ENCODE results near the gene UBE2I.
A peak's percentile ranks its signal among the peaks of the same experiment; 100 is the strongest.

Gene UBE2I

DNA sequence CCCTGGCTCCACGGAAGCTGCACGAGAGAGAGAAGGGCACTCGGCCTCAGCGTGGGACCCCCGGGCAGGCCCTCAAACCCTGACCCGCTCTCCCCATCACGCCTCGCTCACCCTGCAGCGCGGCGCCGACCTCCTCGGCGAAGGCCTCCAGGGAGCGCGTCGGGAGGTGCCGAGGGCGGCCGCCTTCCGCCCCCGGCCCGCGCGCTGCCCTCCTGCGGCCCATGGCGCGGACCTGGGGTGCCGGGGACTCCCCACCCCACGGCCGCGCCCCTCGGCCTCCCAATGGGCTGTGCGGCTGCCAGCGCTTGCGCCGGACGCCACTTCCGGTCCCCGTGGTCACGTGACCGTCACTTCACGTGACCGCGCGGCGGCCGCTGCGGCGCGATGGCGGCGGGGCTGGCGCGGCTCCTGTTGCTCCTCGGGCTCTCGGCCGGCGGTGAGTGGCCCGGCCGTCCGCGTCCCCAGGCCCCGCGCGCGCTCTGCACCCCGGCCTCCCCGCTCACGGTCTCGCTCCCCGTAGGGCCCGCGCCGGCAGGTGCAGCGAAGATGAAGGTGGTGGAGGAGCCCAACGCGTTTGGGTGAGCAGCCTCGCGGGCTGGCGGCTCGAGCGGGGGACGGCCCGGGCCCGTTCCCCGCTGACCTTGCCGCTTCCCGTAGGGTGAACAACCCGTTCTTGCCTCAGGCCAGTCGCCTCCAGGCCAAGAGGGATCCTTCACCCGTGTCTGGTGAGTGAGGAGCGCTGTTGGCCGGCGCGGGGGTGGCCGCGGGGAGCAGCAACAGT lies 42.3 kb downstream of the UBE2I start, which contains the start of the genes GNPTG and TSR3:
Gene GNPTG (plus strand): TSS at position 350 of the 781 bp plus-strand sequence. CDS start 35 bp downstream, at position 385.
Gene TSR3 (minus strand): TSS at position 297 of the 781 bp plus-strand sequence. CDS start 74 bp downstream, at position 223.
- Histone ChIP-seq H3K4me1 (ENCODE audit: control insufficient read depth in 2 of 2, insufficient read depth in 1 of 2, low read depth in 1 of 2, low read length in 2 of 2) (peaks cover 8 to 12% of the 10 kb centered on the region in 2 donors), H2BK5ac (ENCODE audit: low read length) (peak within 1 kb of the TSS; percentile 66), H3K14ac (ENCODE audit: low read length) (peak within 1 kb of the TSS; percentile 64), H2BK120ac (ENCODE audit: low read depth, low read length) (peak within 1 kb of the TSS; percentile 91), H3K79me1 (ENCODE audit: low read depth, low read length) (peaks cover 36% of the 10 kb centered on the region), H2BK12ac (ENCODE audit: low read length) (no peak within 1 kb of the TSS), H3K36me3 (replicated peaks in 1 of 2; ENCODE audit: control insufficient read depth in 2 of 2, insufficient read depth in 2 of 2, low read length in 2 of 2) (peaks cover 16 to 38% of the 10 kb centered on the region in 2 donors), H3K4me3 (ENCODE audit: low read length in 2 of 2) (peak within 1 kb of the TSS; percentile 93 to 95), H3K18ac (ENCODE audit: low read length) (peak within 1 kb of the TSS; percentile 97), H3K23ac (ENCODE audit: low read depth, low read length, poor library complexity) (peak within 1 kb of the TSS; percentile 89), H2AK5ac (ENCODE audit: low read depth, low read length) (peak within 1 kb of the TSS; percentile 95), H2AFZ (ENCODE audit: low read length) (peak within 1 kb of the TSS; percentile 95), H3K27ac (replicated peaks; ENCODE audit: low read length) (no peak within 1 kb of the TSS), H3K4ac (ENCODE audit: low read length) (peak within 1 kb of the TSS; percentile 84), H3K4me2 (ENCODE audit: insufficient read depth, low read length, poor library complexity, severe bottlenecking) (peak within 1 kb of the TSS; percentile 97), H4K8ac (ENCODE audit: low read depth, low read length) (peak within 1 kb of the TSS; percentile 92), H3K9me3 (replicated peaks in 1 of 2; ENCODE audit: control insufficient read depth in 2 of 2, insufficient read depth in 1 of 2, low read depth in 1 of 2, low read length in 2 of 2) (no peaks in the 10 kb centered on the region), H3K27me3 (ENCODE audit: control insufficient read depth in 3 of 3, insufficient read depth in 3 of 3, low read depth in 1 of 3, low read length in 3 of 3) (no peaks in the 10 kb centered on the region), H4K91ac (ENCODE audit: low read depth, low read length, poor library complexity) (peak within 1 kb of the TSS; percentile 30), H2BK15ac (ENCODE audit: low read length) (no peak within 1 kb of the TSS), H3K9ac (ENCODE audit: low read depth, low read length, poor library complexity) (peak within 1 kb of the TSS; percentile 100)
- DNase-seq (ENCODE audit: low spot score) = peak; percentile 89
- WGBS, 2 donors (ENCODE audit: extremely low coverage in 2 of 2, insufficient read length in 2 of 2, insufficient replicate concordance in 1 of 2) = no CpG with 5 or more reads among the region's 98 CpGs

DNA sequence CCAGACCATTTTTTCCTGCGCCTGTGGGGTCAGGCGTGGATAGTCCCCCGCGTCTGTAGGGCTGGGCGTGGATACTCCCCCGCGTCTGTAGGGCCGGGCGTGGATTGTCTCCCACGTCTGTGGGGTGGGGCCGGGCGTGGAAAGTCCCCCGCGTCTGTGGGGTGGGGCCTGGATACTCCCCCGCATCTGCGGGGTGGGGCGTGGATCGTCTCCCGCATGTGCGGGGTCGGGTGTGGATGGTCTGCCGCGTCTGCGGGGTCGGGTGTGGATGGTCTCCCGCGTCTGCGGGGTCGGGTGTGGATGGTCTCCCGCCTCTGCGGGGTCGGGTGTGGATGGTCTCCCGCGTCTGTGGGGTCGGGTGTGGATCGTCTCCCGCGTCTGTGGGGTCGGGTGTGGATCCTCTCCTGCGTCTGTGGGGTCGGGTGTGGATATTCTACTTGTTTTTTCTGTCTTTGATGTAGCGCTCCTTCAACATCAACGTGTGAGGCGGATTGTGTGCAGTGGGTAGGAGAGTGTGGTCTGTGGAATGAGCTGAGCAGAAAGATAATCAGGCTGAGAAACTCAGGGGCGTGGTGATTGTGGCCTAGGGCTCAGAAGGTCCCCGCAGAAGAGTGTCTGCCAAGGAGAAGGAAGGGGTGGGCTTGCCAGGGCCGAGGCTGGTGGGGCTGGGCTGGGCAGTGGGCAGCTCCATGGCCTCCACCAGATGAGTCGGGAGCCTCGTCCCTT lies 45.5 kb downstream of the UBE2I start:
- no peak overlapping the region for H3K4me3 ChIP-seq (ENCODE audit: low read length in 2 of 2)
- DNase-seq (ENCODE audit: low spot score) = no peak

DNA sequence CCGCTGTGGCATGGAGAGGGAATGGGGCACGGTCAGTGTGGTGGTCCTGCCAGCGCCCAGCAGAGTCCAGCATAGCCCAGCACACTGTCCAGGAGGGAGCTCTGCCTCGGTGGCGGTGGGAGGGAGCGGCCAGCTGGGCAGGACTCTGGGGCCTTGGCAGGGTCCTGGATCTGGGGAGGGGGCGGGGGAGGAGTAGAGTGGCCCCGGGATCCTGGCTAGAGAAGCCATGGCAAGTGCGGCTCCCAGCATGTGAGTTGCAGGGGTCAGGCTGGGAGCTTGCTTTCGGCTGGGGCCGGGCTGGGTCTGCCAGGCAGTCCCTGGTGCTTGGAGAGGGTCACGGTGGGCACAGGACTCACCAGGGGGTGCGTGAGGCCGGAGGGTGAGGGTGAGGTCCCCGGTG lies 46.2 kb downstream of the UBE2I start:
- no CpG with 5 or more reads among the region's 15 CpGs for WGBS, 2 donors (ENCODE audit: extremely low coverage in 2 of 2, insufficient read length in 2 of 2, insufficient replicate concordance in 1 of 2)
- H4K91ac ChIP-seq (ENCODE audit: low read depth, low read length, poor library complexity) = no peak overlapping the region

More for the DNA sequence above, 45.5 kb downstream of the UBE2I start:
- H2BK5ac ChIP-seq (ENCODE audit: low read length) = peak overlapping the region; percentile 53
- no peak overlapping the region for H3K9ac ChIP-seq (ENCODE audit: low read depth, low read length, poor library complexity)
- no peak overlapping the region for H2BK15ac ChIP-seq (ENCODE audit: low read length)
- H3K79me1 ChIP-seq (ENCODE audit: low read depth, low read length) = peaks cover 36% of the 10 kb centered on the region
- WGBS, 2 donors (ENCODE audit: extremely low coverage in 2 of 2, insufficient read length in 2 of 2, insufficient replicate concordance in 1 of 2) = no CpG with 5 or more reads among the region's 49 CpGs
- H3K36me3 ChIP-seq (replicated peaks in 1 of 2; ENCODE audit: control insufficient read depth in 2 of 2, insufficient read depth in 2 of 2, low read length in 2 of 2) = peaks cover 5 to 11% of the 10 kb centered on the region in 2 donors
- no peak overlapping the region for H2BK120ac ChIP-seq (ENCODE audit: low read depth, low read length)
- peaks cover 8 to 12% of the 10 kb centered on the region in 2 donors for H3K4me1 ChIP-seq (ENCODE audit: control insufficient read depth in 2 of 2, insufficient read depth in 1 of 2, low read depth in 1 of 2, low read length in 2 of 2)
- H4K91ac ChIP-seq (ENCODE audit: low read depth, low read length, poor library complexity) = no peak overlapping the region
- no peak overlapping the region for H3K4ac ChIP-seq (ENCODE audit: low read length)
- H3K18ac ChIP-seq (ENCODE audit: low read length) = no peak overlapping the region
- H2BK12ac ChIP-seq (ENCODE audit: low read length) = no peak overlapping the region
- H3K4me2 ChIP-seq (ENCODE audit: insufficient read depth, low read length, poor library complexity, severe bottlenecking) = no peak overlapping the region
- H3K27ac ChIP-seq (replicated peaks; ENCODE audit: low read length) = no peak overlapping the region
- H3K27me3 ChIP-seq (ENCODE audit: control insufficient read depth in 3 of 3, insufficient read depth in 3 of 3, low read depth in 1 of 3, low read length in 3 of 3) = no peaks in the 10 kb centered on the region
- no peak overlapping the region for H2AK5ac ChIP-seq (ENCODE audit: low read depth, low read length)
- peak overlapping the region; percentile 55 for H3K23ac ChIP-seq (ENCODE audit: low read depth, low read length, poor library complexity)
- no peak overlapping the region for H4K8ac ChIP-seq (ENCODE audit: low read depth, low read length)
- no peak overlapping the region for H3K14ac ChIP-seq (ENCODE audit: low read length)
- no peak overlapping the region for H2AFZ ChIP-seq (ENCODE audit: low read length)
- no peaks in the 10 kb centered on the region for H3K9me3 ChIP-seq (replicated peaks in 1 of 2; ENCODE audit: control insufficient read depth in 2 of 2, insufficient read depth in 1 of 2, low read depth in 1 of 2, low read length in 2 of 2)

More for the DNA sequence above, 46.2 kb downstream of the UBE2I start:
- H3K27me3 ChIP-seq (ENCODE audit: control insufficient read depth in 3 of 3, insufficient read depth in 3 of 3, low read depth in 1 of 3, low read length in 3 of 3) = no peaks in the 10 kb centered on the region
- H4K8ac ChIP-seq (ENCODE audit: low read depth, low read length) = no peak overlapping the region
- H3K4ac ChIP-seq (ENCODE audit: low read length) = no peak overlapping the region
- peaks cover 8 to 10% of the 10 kb centered on the region in 2 donors for H3K4me1 ChIP-seq (ENCODE audit: control insufficient read depth in 2 of 2, insufficient read depth in 1 of 2, low read depth in 1 of 2, low read length in 2 of 2)
- peak overlapping the region; percentile 53 for H2BK5ac ChIP-seq (ENCODE audit: low read length)
- peaks cover 1 to 7% of the 10 kb centered on the region in 2 donors for H3K36me3 ChIP-seq (replicated peaks in 1 of 2; ENCODE audit: control insufficient read depth in 2 of 2, insufficient read depth in 2 of 2, low read length in 2 of 2)
- H2AFZ ChIP-seq (ENCODE audit: low read length) = no peak overlapping the region
- no peak overlapping the region for H2BK15ac ChIP-seq (ENCODE audit: low read length)
- H3K79me1 ChIP-seq (ENCODE audit: low read depth, low read length) = peaks cover 36% of the 10 kb centered on the region
- H3K4me3 ChIP-seq (ENCODE audit: low read length in 2 of 2) = no peak overlapping the region
- H2BK120ac ChIP-seq (ENCODE audit: low read depth, low read length) = no peak overlapping the region
- H2AK5ac ChIP-seq (ENCODE audit: low read depth, low read length) = no peak overlapping the region
- peak overlapping the region; percentile 28 for H3K18ac ChIP-seq (ENCODE audit: low read length)
- no peak for DNase-seq (ENCODE audit: low spot score)
- peak overlapping the region; percentile 56 for H3K14ac ChIP-seq (ENCODE audit: low read length)
- H3K9ac ChIP-seq (ENCODE audit: low read depth, low read length, poor library complexity) = no peak overlapping the region
- no peaks in the 10 kb centered on the region for H3K9me3 ChIP-seq (replicated peaks in 1 of 2; ENCODE audit: control insufficient read depth in 2 of 2, insufficient read depth in 1 of 2, low read depth in 1 of 2, low read length in 2 of 2)
- no peak overlapping the region for H3K27ac ChIP-seq (replicated peaks; ENCODE audit: low read length)
- H2BK12ac ChIP-seq (ENCODE audit: low read length) = no peak overlapping the region
- peak overlapping the region; percentile 55 for H3K23ac ChIP-seq (ENCODE audit: low read depth, low read length, poor library complexity)
- no peak overlapping the region for H3K4me2 ChIP-seq (ENCODE audit: insufficient read depth, low read length, poor library complexity, severe bottlenecking)

Measured in neuronal stem cell (in vitro differentiated cells).